ENCODE data around the gene R3HDM2. TPM values are rescaled to one million over a fixed set of nuclear protein-coding genes. Genes with fewer than 3 reads are reported as not detected.

The R3HDM2 gene
- total and polyA plus RNA-seq, 2 of the 13 experiments (the other 11 are each of a cell fraction or from before 2014, with no cell fraction given): 11.1 to 23.5 TPM

DNA sequence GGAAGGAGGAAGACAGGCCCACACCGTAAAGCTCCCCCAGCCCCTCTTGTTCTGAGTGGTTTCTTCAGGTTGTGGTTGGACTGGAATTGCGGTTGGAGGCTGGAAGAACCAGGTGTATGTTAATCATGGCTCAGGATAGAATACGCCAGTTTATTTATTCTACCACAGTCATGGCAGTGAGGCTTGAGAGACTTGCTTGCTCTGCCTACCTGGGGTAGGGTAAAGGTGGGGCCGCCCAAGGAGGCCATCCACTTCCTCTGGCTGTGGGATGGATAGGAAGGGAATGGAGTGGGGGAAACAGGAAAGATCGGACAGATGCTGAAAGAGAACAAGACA lies 193.3 kb downstream of the R3HDM2 start (continued):
- TF ChIP-seq CREB1 (IDR thresholded peaks at IDR 0.05) (no peak), CREB1 (CRISPR knock-in tag; IDR thresholded peaks at IDR 0.05) (no peak), ZNF33B (CRISPR knock-in tag; IDR thresholded peaks at IDR 0.05) (no peak)

DNA sequence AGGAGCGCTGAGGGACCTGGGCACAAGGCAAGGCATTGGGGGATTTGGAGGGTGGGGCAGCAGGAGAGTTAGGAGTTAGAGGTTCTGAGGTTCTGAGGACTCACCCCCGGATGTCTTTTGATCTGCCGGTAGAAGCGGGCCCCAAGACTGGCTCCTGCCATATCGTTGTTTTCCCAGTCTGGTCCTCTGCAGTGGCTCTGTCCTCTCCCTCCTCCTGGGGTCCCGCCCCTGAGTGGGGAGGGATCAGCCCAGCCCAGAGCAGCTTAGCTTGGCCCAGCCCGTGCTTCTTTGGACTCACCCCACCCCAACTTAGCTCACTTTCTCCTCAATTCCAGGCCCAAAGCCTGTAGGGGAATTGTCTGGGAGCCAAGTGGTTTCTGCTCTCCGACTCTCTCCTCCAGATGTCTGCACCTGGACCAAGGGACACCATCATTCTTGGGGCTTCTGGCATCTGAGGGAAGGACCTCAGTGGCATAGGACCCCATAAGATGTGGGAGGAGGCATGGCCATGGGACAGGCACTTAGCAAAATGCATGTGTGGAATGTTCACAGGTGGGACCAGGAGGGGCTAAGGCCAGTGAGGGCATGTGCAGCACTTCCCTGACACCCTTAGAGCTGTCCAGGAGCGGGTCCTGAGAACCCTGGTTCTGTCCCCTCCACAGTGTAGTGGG lies 193.8 kb downstream of the R3HDM2 start:
- Histone ChIP-seq H3K9ac (ENCODE audit: insufficient read depth, low read depth, low read length) (no peak overlapping the region), H3K36me3 (replicated peaks in 1 of 2; ENCODE audit: control insufficient read depth in 1 of 2, insufficient read depth in 2 of 2, low read length in 2 of 2) (peaks cover 17 to 25% of the 10 kb centered on the region in 2 experiments), H3K27me3 (ENCODE audit: control insufficient read depth in 1 of 2, insufficient read depth in 2 of 2, low read length in 2 of 2) (peaks cover 15 to 29% of the 10 kb centered on the region in 2 experiments), H3K4me1 (ENCODE audit: insufficient read depth, low read length) (peaks cover 85% of the 10 kb centered on the region), H3K4me2 (ENCODE audit: low read depth, low read length) (peak overlapping the region; percentile 99; the same call in 1 of the 2 replicates), H4K20me1 (ENCODE audit: insufficient read depth, low read length) (peaks cover 12% of the 10 kb centered on the region; the same call in 1 of the 2 replicates), H3K79me2 (ENCODE audit: insufficient read depth, low read length) (peaks cover under 1% of the 10 kb centered on the region), H3K4me3 (replicated peaks in 1 of 3; ENCODE audit: insufficient read depth in 1 of 3, low read depth in 2 of 3, low read length in 3 of 3) (peak overlapping the region in 1 of 3 experiments; percentile 83; a peak in 2 of 6 replicates), H3K9me3 (ENCODE audit: low read length) (no peaks in the 10 kb centered on the region), H2AFZ (ENCODE audit: low read length) (no peak overlapping the region), H3K27ac (ENCODE audit: extremely low read length, insufficient read depth, low read length) (no peak overlapping the region)
- POLR2A ChIA-PET: interaction anchor here (1.1 to 8.9 kb wide), 4 partner anchors 7 to 218 kb away, joined by 3 to 116 read pairs (median 4); partner anchors contain the start of genes INHBE and SHMT2
- ATAC-seq (peak; percentile 8), DNase-seq (ENCODE audit: low spot score) (no peak), FAIRE-seq (no peak)
- BruUV-seq (replicated peaks): no TSS peak
- intact Hi-C loops (cut with micrococcal nuclease; ENCODE audit: unreplicated experiment): no loop called here
- in situ Hi-C loops (cut with HindIII; ENCODE audit: extremely low pct_ligation_motif_present, low pct_unique_long_range_greater_than_20kb): no loop called here
- TF ChIP-seq POLR2AphosphoS5 (IDR thresholded peaks at IDR 0.05; ENCODE audit: low read depth, low read length) (0 out of 2 replicates have a peak, but pooled peaks have one; percentile 24), RBM39 (IDR thresholded peaks at IDR 0.05; ENCODE audit: low read depth, low read length, poor library complexity, severe bottlenecking) (peak; percentile 48), POLR2G (IDR thresholded peaks at IDR 0.05; ENCODE audit: low read depth, low read length) (peak; percentile 23), AKAP8 (CRISPR knock-in tag; IDR thresholded peaks at IDR 0.05) (peak; percentile 48; the same call in 1 of the 2 replicates)
- TF ChIP-seq, protein P1, sequence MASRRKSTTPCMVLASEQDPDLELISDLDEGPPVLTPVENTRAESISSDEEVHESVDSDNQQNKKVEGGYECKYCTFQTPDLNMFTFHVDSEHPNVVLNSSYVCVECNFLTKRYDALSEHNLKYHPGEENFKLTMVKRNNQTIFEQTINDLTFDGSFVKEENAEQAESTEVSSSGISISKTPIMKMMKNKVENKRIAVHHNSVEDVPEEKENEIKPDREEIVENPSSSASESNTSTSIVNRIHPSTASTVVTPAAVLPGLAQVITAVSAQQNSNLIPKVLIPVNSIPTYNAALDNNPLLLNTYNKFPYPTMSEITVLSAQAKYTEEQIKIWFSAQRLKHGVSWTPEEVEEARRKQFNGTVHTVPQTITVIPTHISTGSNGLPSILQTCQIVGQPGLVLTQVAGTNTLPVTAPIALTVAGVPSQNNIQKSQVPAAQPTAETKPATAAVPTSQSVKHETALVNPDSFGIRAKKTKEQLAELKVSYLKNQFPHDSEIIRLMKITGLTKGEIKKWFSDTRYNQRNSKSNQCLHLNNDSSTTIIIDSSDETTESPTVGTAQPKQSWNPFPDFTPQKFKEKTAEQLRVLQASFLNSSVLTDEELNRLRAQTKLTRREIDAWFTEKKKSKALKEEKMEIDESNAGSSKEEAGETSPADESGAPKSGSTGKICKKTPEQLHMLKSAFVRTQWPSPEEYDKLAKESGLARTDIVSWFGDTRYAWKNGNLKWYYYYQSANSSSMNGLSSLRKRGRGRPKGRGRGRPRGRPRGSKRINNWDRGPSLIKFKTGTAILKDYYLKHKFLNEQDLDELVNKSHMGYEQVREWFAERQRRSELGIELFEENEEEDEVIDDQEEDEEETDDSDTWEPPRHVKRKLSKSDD (CRISPR knock-in tag; IDR thresholded peaks at IDR 0.05; ENCODE audit: low read depth): no peak
- WGBS (ENCODE audit: low lambda C conversion rate): 48% methylated on average over 8 of the region's 9 CpGs
- CTCF ChIA-PET (ENCODE audit: low intra/inter-chr PET ratio, low total read pairs): interaction anchor here (4.9 to 11.7 kb wide), 2 partner anchors 11 to 23 kb away, joined by 87 to 308 read pairs; partner anchors contain the start of genes NXPH4 and SHMT2
